ENCODE data around the gene FAM32A.

FAM32A gene

DNA sequence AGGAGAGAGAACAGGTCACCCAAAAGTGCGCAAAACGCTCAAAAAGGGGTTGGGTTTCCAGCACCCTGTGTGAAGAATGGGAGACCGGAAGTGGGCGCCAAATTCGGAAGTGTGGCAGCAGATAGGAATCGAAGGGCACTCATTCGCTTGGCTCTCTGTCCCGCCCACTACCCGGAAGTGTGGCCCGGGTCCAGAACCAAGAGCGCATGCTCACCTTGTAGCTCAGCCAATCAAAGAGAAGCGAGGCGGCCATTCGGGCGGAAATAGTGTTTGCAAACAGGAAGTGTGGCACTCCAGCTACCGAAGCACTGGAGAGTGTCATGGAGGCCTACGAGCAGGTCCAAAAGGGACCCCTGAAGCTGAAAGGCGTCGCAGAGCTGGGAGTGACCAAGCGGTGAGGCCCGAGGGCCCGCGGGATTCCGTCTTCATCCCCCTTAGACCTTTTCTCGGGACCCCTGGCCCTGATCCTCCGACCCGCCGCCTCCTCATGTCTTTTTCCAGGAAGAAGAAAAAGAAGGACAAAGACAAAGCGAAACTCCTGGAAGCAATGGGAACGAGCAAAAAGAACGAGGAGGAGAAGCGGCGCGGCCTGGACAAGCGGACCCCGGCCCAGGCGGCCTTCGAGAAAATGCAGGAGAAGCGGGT lies at the start of gene FAM32A:
FAM32A (plus strand) TSS at position 288 of the 645 bp plus-strand sequence; CDS start at position 321, 33 bp downstream.
- DNase-seq (ENCODE audit: low read depth in 3 of 3) = peak; percentile 96 to 99 (median 98)

DNA sequence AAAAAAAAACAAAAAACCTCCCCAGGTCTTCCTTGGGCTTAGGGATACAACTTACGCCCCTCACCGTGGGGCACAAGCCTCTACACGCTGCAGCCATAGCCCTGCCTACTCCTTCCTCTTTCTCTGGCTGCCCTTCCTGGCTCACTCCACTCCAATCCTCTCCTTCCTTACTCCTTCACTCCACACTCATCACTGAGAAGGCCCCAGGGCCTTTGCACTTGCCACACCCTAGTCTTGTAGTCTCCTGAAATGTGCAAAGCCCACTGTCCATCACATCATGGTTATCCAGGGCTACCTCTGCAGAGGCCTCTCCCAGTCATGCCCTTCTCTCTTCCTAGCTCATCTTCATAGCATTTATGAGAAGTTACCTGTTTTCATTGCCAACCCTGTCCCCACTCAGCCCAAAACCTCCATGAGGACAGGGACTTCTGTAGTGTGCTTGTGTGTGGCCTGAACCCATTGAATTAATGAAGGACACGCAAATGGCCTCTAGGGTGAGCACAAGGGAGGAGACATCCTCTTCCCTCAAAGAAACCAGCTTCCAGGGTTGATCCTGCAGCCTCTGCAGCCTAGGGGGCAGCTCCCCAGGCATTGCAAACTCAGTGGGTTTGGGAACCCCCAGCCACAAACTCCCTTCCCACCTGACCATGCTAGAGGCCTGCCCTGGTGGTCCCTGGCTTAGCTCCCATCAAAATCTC lies 49.6 kb upstream of the FAM32A start:
- no peak for DNase-seq (ENCODE audit: low read depth in 3 of 3)

DNA sequence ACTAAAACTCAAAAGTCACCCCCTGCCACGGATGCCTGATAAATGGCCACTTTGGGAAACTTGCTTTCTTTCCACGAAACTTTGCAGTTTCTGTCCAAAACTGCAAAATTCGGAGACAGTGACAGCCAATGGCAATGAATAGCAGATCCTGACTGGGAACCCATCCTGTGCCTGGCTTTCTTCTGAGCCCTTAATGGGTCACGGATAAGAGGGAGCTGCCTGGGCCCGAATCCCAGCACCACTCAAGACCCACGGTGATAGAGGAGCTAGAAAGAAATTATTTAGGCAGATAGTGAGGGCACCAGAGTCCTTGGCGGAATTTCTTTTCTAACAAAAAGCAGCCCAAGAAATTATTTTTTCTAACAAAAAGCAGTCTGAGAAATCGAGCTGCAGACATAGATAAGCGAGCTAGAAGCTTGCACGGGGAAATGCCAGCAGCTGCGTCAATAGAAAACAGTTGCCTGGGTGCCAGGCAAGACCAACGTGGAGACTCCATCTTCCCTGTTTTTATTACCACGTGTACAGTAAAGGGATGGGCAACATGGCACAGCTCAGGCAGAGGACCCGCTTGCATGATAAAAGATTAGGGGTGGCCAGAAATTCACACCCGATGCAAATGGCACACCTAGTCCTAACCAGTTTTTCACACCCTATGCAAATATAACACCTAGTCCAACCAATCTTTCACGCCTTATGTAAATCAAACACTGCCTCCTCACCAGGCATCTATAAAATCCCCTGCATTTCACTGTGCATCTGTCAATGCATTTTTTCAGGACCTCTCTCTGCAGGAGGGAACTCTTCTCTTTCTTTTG lies 48.8 kb upstream of the FAM32A start:
- DNase-seq (ENCODE audit: low read depth in 3 of 3) = no peak

DNA sequence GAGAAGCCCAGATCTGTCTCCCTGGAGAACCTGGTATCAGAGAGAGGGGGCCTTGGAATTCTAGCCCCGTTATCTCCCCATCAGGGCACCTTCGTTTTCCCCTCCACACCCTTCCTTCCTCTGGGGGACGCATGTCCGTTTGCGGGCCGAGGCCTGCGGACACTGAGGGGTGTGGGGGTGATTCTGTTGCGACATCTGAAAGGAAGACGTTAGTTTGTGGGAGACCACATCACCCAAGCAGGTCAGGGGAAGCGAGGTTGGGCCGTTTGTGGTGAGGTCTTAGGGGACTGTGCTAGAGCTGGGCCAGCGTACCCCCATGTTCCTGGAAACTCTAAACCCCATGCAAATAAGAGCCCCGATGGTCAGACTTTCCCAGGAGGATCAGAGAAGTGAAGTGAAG lies 45.5 kb upstream of the FAM32A start:
- DNase-seq (ENCODE audit: low read depth in 3 of 3) = no peak

DNA sequence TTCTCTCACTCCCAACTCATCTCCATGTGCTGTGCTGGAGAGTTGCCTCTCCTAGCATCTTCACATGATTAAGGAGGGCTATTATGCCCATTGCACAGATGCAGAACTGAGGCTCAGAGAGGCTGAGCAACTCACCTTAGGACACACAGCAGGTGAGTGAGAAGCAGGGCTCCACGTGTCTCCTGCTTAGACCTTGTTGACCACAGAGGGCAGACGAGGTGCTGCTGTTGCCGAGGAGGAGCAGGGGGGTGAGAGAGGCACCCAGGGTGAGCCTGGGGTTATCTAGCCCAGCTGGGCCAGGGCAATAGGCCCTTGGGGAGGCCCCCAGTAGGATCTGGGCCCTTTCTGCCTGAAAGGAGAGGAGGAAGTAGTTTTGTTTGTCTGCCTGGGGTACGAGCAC lies 44.2 kb upstream of the FAM32A start:
- no peak for DNase-seq (ENCODE audit: low read depth in 3 of 3)

DNA sequence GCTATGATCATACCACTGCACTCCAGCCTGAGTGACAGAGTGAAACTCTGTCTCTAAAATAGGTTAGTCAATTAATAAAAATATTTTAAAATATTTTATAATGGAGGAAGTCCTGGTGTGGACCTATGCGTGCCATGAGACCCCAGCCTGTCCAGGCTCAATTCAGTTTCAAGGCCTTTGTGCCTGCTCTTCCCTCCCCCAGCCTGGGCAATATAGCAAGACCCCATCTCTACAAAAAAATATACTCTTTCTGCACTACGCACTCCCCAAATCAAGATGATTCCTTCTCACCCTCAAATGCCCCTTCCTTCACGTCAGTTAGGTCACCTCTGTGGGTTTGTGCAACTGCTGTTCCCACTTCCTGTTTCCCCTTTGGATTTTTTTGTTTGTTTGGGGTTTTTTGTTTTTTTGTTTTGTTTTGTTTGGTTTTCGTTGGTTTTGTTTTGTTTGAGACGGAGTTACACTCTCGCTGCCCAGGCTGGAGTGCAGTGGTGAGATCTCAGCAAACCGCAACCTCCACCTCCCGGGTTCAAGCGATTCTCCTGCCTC lies 43.1 kb upstream of the FAM32A start:
- no peak for DNase-seq (ENCODE audit: low read depth in 3 of 3)

DNA sequence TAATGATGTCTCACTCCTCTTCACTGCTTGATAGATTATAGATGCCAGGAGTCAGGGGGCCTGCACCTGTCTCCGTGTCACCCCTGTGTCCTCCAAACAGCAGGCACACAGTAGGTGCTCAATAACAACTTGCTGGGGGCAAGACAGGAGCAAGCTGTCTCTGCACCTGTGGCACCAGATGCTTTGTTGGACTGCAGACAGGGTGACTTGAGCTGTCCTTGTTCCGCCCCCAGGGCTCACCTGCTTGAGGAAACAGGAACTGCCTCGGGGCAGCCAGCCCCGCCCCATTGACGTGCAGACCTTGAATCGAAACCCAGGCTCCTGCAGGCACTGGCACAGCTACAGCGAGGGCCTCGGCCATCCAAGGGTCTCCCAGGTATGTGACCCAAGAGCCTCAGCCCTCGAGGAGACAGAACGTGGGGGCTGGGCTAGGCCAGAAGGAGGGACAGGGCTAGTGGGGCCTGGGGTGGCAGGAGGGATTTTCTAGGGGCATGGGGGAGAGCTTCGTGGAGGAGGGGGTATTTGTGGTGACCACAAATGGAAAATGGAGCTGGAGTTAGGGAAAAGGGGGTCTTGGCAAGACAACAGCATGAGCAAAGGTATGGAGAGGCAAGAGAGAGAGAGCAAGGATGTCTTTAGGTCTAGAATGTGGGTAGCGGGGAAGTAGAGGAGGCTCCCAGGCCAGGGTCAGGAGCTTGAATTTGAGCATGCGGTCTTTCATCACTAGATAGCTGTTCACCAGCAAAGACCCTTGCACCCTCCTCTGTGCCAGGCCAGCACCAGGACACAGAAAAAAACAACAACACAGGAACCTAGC lies 41.6 kb upstream of the FAM32A start, which contains the start of gene HSH2D:
HSH2D (plus strand) TSS at position 287 of the 817 bp plus-strand sequence. CDS start 5,066 bp downstream, outside the sequence.
- peak; percentile 50 to 78 (median 69) for DNase-seq (ENCODE audit: low read depth in 3 of 3)

DNA sequence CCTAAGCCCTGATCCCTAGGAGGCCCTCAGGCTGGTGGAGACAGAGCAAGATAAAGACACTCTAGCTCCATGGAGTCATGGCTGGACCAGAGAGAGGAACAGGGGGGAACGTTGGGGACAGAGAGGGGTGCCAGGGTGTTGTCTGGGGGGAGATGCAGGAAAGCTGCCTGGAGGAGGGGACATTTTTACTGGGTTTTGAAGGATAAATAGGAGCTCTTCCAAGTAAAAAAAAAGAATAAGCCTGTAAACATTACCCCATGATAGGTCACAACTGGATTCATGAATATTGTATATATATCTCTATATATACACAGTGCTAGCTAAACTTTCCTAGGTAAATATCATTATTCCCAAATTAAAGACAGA lies 41.0 kb upstream of the FAM32A start:
- no peak for DNase-seq (ENCODE audit: low read depth in 3 of 3)

DNA sequence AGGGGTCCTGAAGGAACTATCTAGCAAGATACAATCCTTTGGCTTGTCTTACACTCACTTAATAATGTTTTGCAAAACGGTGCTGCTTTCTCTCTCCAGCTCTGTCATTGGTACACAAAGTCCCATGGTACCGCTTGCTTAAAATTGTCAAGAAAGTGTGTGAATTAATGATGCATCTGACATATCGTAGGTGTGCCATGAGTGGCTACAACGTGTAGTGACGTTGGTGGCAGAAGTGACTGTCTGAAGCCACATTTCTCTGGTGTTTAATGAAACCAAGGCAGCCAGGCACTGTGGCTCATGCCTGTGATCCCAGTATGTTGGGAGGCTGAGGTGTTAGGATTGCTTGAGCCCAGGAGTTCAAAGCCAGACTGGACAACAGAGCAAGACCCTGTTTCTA lies 39.1 kb upstream of the FAM32A start:
- DNase-seq (ENCODE audit: low read depth in 3 of 3) = no peak

DNA sequence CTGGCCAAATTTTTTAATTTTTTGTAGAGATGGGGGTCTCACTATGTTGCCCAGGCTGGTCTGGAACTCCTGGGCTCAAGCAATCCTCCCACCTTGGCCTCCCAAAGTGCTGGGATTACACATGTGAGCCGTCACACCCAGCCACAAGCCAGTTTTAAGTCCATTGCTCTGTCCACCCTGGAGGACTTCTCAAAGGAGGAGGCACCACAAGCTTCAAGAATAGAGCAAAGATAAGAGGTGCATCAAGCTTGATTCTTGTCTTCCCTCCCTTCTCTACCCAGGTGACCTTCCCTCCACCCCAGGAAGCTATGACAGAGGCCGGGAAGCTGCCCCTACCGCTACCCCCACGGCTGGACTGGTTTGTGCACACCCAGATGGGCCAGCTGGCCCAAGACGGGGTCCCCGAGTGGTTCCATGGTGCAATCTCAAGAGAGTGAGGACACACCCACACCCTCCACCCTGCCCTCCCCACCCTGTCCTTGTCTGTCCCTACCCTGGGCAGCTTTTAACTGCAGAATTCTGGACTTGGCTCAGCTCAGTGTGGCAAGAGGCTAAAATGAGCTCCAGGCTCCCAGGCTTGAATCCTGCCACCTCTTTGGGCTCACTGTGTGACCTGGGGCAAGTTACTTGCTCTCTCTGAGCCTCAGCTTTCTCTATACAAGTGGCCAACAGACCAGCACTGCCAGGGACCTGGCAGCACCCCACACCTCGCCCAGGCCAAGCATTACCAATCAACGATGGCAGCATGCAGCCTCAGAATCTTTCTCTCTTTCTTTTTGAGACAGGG lies 36.6 kb upstream of the FAM32A start:
- no peak for DNase-seq (ENCODE audit: low read depth in 3 of 3)

DNA sequence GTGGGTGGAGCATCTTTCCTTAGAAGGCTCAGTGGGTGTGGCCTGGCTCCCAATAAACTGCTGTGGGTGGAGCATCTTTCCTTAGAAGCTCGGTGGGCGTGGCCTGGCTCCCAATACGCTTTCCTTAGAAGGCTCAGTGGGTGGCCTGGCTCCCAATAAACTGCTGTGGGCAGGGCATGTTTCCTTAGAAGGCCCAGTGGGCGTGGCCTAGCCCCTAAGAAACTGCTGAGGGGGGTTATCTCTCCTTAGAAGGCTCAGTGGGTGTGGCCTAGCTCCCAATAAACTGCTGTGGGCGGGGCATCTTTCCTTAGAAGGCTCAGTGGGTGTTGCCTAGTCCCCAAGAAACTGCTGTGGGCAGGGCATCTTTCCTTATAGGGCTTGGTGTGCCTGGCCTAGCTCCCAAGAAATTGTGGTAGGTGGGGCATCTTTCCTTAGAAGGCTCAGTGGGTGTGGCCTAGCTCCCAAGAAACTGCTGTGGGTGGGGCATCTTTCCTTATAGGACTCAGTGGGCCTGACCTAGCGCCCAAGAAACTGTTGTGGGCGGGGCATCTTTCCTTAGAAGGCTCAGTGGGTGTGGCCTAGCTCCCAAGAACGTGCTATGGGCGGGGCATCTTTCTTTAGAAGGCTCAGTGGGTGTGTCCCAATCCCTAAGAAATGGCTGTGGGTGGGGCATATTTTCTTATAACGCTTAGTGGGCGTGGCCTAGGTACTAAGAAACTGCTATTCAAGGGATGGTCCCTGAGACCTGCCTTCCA lies 31.5 kb upstream of the FAM32A start:
- DNase-seq (ENCODE audit: low read depth in 3 of 3) = no peak

DNA sequence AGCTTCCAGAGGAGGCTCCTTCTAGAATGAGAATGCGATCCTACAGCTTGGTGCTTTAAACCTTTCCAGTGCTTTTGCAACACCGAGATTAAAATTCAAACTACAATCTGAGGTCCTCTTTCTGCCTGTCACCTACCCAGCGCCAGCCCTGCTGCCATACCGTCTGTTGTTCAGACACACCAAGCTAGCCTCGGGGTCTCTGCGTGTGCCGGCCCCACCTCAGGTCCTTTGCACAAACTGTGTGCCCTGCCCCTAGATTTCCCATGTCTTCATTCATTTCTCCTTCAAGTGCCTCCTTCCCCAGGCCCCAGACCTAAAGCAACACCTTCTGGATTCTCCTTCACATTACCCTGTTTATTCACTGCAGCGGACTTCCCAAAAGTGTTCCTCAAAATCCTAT lies 30.7 kb upstream of the FAM32A start:
- no peak for DNase-seq (ENCODE audit: low read depth in 3 of 3)

DNA sequence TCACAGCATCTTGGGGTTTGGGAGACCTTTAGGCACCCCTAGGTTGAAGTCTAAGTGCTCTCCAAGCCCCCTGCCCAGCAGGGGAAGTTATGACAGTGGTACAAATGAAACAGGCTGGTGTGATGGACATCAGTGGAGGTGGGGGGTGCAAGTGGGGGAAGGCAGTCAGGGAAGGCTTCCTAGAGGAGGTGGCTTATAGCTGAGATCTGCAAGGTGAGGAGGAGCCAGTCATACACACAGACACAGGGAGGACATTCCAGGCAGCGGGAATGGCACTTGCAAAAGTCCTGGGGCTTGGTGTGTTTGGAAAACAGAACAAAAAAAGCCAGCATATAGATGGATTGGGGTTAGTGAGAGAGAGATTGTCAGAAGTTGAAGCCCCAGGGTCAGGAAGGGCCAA lies 30.1 kb upstream of the FAM32A start:
- DNase-seq (ENCODE audit: low read depth in 3 of 3) = no peak

DNA sequence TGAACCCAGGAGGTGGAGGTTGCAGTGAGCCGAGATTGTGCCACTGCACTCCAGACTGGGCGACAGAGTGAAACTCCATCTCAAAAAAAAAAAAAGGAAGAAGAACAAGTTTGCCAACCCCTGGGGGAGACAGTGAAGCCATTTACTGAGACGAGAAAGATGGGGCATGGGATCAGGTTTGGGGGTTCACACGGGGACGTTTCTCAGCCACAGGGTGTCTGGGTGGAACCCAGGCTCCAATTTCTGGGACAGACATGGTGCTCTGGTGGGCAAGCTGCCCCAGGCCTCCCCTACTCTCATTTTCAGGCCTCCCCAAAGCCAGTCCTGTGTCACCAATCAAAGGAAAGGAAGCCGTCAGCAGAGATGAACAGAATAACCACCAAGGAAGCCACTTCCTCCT lies 28.3 kb upstream of the FAM32A start:
- DNase-seq (ENCODE audit: low read depth in 3 of 3) = no peak

DNA sequence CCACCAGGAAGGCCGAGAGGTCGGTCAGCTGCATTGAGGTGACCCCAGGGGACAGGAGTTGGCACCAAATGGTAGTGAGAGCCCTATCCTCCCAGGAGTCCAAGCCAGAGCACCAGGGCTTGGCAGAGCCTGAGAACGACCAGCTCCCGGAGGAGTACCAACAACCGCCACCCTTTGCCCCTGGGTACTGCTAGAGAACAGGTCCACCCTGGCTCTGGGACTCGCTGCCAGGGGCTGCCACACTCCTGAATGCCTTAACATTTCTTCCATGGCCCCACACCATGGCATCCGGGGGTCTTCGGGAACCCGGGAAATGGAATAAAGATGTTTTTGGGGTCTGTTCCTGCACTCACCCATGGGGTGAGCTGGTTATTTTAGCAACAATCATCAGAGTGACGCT lies 27.6 kb upstream of the FAM32A start:
- no peak for DNase-seq (ENCODE audit: low read depth in 3 of 3)

DNA sequence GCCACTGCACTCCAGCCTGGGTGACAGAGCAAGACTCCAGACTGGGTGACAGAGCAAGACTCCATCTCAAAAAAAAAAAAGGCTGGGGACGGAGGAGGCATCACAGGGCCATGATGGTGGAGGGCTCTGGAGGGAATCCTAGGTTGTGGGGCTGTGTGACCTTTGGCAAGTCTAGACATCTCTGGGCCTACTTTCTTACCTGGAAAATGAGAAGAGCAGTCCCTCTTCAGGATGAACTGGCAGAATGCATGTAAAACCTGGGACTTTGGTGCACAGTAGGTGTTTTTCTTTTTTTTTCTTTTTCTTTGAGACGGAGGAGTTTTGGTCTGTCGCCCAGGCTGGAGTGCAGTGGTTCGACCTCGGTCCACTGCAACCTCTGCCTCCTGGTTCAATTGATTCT lies 25.6 kb upstream of the FAM32A start:
- DNase-seq (ENCODE audit: low read depth in 3 of 3) = no peak

DNA sequence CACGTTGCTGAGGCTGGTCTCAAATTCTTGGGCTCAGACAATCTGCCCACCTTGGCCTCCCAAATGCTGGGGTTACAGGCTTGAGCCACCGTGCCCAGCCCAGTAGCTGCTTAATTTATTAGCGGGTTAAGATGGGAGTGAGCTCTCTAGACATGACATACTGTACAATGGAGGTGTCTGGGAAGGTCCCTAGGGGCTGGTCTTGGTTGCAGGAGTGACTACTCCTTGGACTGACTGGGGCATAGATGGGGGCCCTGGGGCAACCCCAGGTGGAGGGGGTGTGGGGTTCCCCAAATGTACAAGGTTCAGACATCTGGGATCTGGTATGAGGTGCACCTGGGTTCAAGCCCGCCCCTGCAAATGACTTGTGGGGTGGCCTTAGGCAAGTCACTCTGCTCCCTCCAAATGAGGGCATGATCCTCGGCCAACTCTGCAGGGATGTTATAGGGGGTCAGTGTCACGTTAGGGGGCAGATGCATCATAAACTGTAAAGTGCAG lies 24.7 kb upstream of the FAM32A start:
- no peak for DNase-seq (ENCODE audit: low read depth in 3 of 3)

DNA sequence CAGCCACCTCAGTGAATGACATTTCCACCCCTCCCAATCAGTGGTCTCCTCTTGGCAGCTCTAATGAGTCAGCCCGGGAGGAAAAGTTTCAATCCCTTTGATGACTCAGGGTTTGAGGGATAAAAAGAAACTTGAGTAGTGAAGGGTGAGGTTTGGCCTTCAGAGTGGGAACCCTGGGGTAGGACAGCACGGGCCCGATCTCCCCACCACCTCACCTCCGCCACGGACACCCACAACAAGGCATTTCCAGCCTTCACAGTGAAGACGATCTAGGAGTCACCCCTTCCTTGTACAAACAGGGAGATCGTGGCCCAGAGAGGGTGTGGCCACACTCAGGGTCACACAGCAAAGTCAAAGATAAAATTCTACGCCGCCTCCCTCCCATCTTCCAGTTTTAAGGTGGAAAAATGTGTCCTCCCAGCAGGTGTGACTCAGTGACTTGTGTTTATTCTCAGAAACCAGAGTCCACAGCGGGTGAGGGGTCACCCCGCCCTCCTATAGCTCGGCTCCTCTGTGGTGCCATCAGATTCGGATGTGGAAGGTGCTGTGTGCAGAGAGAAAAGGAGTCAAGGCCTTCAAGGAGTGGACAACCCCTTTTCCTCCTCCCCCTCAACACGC lies 24.2 kb upstream of the FAM32A start:
- peak in 2 of 3 donors; percentile 30 to 58 for DNase-seq (ENCODE audit: low read depth in 3 of 3)

DNA sequence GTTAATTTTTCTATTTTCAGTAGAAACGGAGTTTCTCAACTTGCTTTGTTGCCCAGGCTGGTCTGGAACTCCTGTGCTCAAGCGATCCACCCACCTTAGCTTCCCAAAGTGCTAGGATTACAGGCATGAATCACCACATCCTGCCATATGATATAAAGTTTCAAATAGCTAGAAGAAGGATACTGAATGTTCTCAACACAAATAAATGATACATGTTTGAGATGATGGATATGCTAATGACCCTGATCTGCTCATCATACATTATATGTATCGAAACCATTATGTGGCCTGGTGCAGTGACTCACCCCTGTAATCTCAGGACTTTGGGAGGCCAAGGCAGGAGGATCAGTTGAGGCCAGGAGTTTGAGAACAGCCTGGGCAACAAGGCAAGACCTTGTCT lies 23.4 kb upstream of the FAM32A start:
- no peak for DNase-seq (ENCODE audit: low read depth in 3 of 3)

Data from stimulated activated CD4-positive, alpha-beta T cell treated with anti-CD3 and anti-CD28 coated beads, TNF-alpha, amount 100 ng/mL, for 48 hours (primary cell).